ENCODE data around the gene RAB25. TPM values are rescaled to one million over a fixed set of nuclear protein-coding genes. Genes with fewer than 3 reads are reported as not detected.

The RAB25 gene
- total RNA-seq, 3 donors from 2014 or later (not counting 1 experiment from before 2014, with no cell fraction given): 0.82 TPM; not detected in 2

- H3K4me1 Mint-ChIP-seq: peaks cover 17 to 21% of the 10 kb centered on the region in 2 donors
- no peak for TF ChIP-seq CTCF (IDR thresholded peaks at IDR 0.05)
- Histone ChIP-seq H3K4me3 (ENCODE audit: low read length) (peak overlapping the region; percentile 64), H3K27ac (ENCODE audit: low read length) (peak overlapping the region; percentile 52), H3K9me3 (ENCODE audit: control insufficient read depth, insufficient read depth, low read length) (no peaks in the 10 kb centered on the region), H3K36me3 (ENCODE audit: control insufficient read depth, insufficient read depth, low read length) (peaks cover 17% of the 10 kb centered on the region), H3K27me3 (ENCODE audit: control insufficient read depth, insufficient read depth, low read length) (no peaks in the 10 kb centered on the region), H3K4me1 (ENCODE audit: control insufficient read depth, insufficient read depth, low read length) (peaks cover 13% of the 10 kb centered on the region)
- intact Hi-C loops (cut with micrococcal nuclease): no loop called here
- ATAC-seq (no peak), DNase-seq (no peak)
- no peaks in the 10 kb centered on the region for H3K9me3 Mint-ChIP-seq
- 82% methylated on average over 8 of the region's 8 CpGs for WGBS (ENCODE audit: insufficient coverage)
- peaks cover 2% of the 10 kb centered on the region in 2 donors for H3K27me3 Mint-ChIP-seq (ENCODE audit: low read depth in 2 of 2)
- no peaks in the 10 kb centered on the region for H3K36me3 Mint-ChIP-seq
- peak overlapping the region; percentile 80 for H3K4me3 Mint-ChIP-seq
- H3K27ac Mint-ChIP-seq: peak overlapping the region; percentile 76 to 92
These were observed 41.0 kb upstream of the RAB25 start for GRCh38 chr1:156019946-156020292.

- Mint-ChIP-seq H3K27ac (peak within 1 kb of the TSS; percentile 76 to 92), H3K27me3 (ENCODE audit: low read depth in 2 of 2) (peaks cover 7% of the 10 kb centered on the region in 2 donors), H3K4me1 (peaks cover 17 to 21% of the 10 kb centered on the region in 2 donors), H3K9me3 (no peaks in the 10 kb centered on the region), H3K36me3 (no peaks in the 10 kb centered on the region), H3K4me3 (peak within 1 kb of the TSS; percentile 80)
- intact Hi-C loops (cut with micrococcal nuclease): loop anchor here (1.0 kb wide), 1 partner anchor 34 kb away; the partner anchor contains the start of gene LAMTOR2
- no peak for TF ChIP-seq CTCF (IDR thresholded peaks at IDR 0.05)
- Histone ChIP-seq H3K27me3 (ENCODE audit: control insufficient read depth, insufficient read depth, low read length) (no peaks in the 10 kb centered on the region), H3K36me3 (ENCODE audit: control insufficient read depth, insufficient read depth, low read length) (peaks cover 15% of the 10 kb centered on the region), H3K27ac (ENCODE audit: low read length) (peak within 1 kb of the TSS; percentile 52), H3K9me3 (ENCODE audit: control insufficient read depth, insufficient read depth, low read length) (no peaks in the 10 kb centered on the region), H3K4me1 (ENCODE audit: control insufficient read depth, insufficient read depth, low read length) (peaks cover 13% of the 10 kb centered on the region), H3K4me3 (ENCODE audit: low read length) (peak within 1 kb of the TSS; percentile 64)
- ATAC-seq: peak; percentile 98 to 100 (median 99)
- peak; percentile 71 to 93 for DNase-seq
- WGBS (ENCODE audit: insufficient coverage): under 1% methylated on average over 45 of the region's 45 CpGs
These were observed 40.5 kb upstream of the RAB25 start, which contains the start of gene SSR2 for GRCh38 chr1:156020293-156021092. SSR2 (minus strand) TSS chr1:156020951; CDS start chr1:156020167, 784 bp downstream.

- no peak for DNase-seq
- Histone ChIP-seq H3K9me3 (ENCODE audit: control insufficient read depth, insufficient read depth, low read length) (no peaks in the 10 kb centered on the region), H3K36me3 (ENCODE audit: control insufficient read depth, insufficient read depth, low read length) (peaks cover 15% of the 10 kb centered on the region), H3K27me3 (ENCODE audit: control insufficient read depth, insufficient read depth, low read length) (no peaks in the 10 kb centered on the region), H3K4me3 (ENCODE audit: low read length) (peak overlapping the region; percentile 64), H3K4me1 (ENCODE audit: control insufficient read depth, insufficient read depth, low read length) (peaks cover 13% of the 10 kb centered on the region), H3K27ac (ENCODE audit: low read length) (no peak overlapping the region)
- no peaks in the 10 kb centered on the region for H3K36me3 Mint-ChIP-seq
- no peak for ATAC-seq
- 14% methylated on average over 4 of the region's 4 CpGs for WGBS (ENCODE audit: insufficient coverage)
- H3K4me3 Mint-ChIP-seq: peak overlapping the region; percentile 80
- peak overlapping the region; percentile 76 to 92 for H3K27ac Mint-ChIP-seq
- H3K27me3 Mint-ChIP-seq (ENCODE audit: low read depth in 2 of 2): peaks cover 7 to 8% of the 10 kb centered on the region in 2 donors
- intact Hi-C loops (cut with micrococcal nuclease): loop anchor here (1.0 kb wide), 1 partner anchor 33 kb away; the partner anchor contains the start of gene LAMTOR2
- peaks cover 17 to 21% of the 10 kb centered on the region in 2 donors for H3K4me1 Mint-ChIP-seq
- H3K9me3 Mint-ChIP-seq: no peaks in the 10 kb centered on the region
- TF ChIP-seq CTCF (IDR thresholded peaks at IDR 0.05): no peak
These were observed 39.9 kb upstream of the RAB25 start for GRCh38 chr1:156021093-156021428.
